Stomach (tissue), 9 donors: ENCODE results near the gene PDCD2L. TPM values are rescaled to one million over a fixed set of nuclear protein-coding genes. Genes with fewer than 3 reads are reported as not detected.

ENCODE experiments used
- DNase-seq, 2 donors: peaks; one replicate each; pipeline versions ENCODE4 v3.0.0 to v3.0.0-alpha.2; 2013 to 2019
- H3K27ac ChIP-seq, 5 donors: fragments of 200-600 bp in 4 of 5; sonication (generic) in 4 of 5; one replicate each; pipeline ENCODE4 v1.5.1; 2013 to 2019; ENCODE audit warnings: mild to moderate bottlenecking in 1 of 5, moderate library complexity in 1 of 5
- H3K27me3 ChIP-seq, 3 donors: fragments of 200-600 bp; sonication (generic); one replicate each; pipeline ENCODE4 v1.5.1; 2017 to 2019; ENCODE audit warnings: mixed run types in 1 of 3
- H3K36me3 ChIP-seq, 4 donors: fragments of 200-600 bp; sonication (generic); 1 replicate in 3 of 4; 2 replicates in 1 of 4; pipeline ENCODE4 v1.5.1; 2016 to 2019
- H3K4me1 ChIP-seq, 4 donors: fragments of 200-600 bp; sonication (generic); one replicate each; pipeline ENCODE4 v1.5.1; 2016 to 2019
- H3K4me3 ChIP-seq, 4 donors: fragments of 200-600 bp; sonication (generic) in 3 of 4; one replicate each; pipeline ENCODE4 v1.5.1; 2016 to 2019; ENCODE audit warnings: mild to moderate bottlenecking in 1 of 4
- H3K9me3 ChIP-seq, 4 donors: fragments of 200-600 bp; sonication (generic); one replicate each; pipeline ENCODE4 v1.5.1; 2016 to 2019
- CTCF ChIP-seq, 7 experiments: fragments of 450-650 bp in 4 of 7; fragments of 200-600 bp in 3 of 7; sonication (generic) in 3 of 7; IDR thresholded peaks; one replicate each; pipeline ENCODE4 v1.5.1; 2016 to 2019; ENCODE audit warnings: antibody characterized with exemption in 7 of 7, control low read depth in 2 of 7, mild to moderate bottlenecking in 1 of 7
- EP300 ChIP-seq: sonication (generic); formaldehyde crosslinking; IDR thresholded peaks from one replicate; pipeline ENCODE4 v1.6.1; 2017; ENCODE audit warnings: antibody characterized with exemption
- POLR2A ChIP-seq, 4 donors: fragments of 450-650 bp; IDR thresholded peaks; one replicate each; pipeline ENCODE4 v1.6.1; 2016; ENCODE audit warnings: antibody characterized with exemption in 4 of 4, control low read depth in 2 of 4, mild to moderate bottlenecking in 1 of 4, moderate library complexity in 1 of 4
- POLR2AphosphoS5 ChIP-seq, 3 donors: sonication (generic); formaldehyde crosslinking; IDR thresholded peaks; one replicate each; pipeline ENCODE4 v1.6.1; 2016; ENCODE audit warnings: antibody characterized with exemption in 3 of 3
- WGBS, 5 donors: extraction: QIAGEN DNeasy Blood & Tissue Kit in 3 of 5; methylation state at CpG; one replicate each; pipeline versions ENCODE4 v1.1.5 to v1.1.7; 2013 to 2018; 5-methylcytosine and 5-hydroxymethylcytosine counted together
- intact Hi-C: fragments of 100-400 bp; cut with DNase I; formaldehyde crosslinking; loops from one replicate; pipeline ENCODE4 v1.15.1; 2023; ENCODE audit warnings: low total_unique reads
- polyA plus RNA-seq, 3 donors: library from polyadenylated mRNA; stranded (reverse); fragments of 200-250 nt; gene quantifications; one replicate each; pipeline ENCODE4 v1.2.3, GENCODE V29; 2013
- total RNA-seq, 5 donors: library from RNA; depleted of rRNA; stranded (reverse); fragments of >200 nt; gene quantifications; one replicate each; pipeline versions ENCODE4 v1.1.0 to v1.2.3, GENCODE V29; 2014 to 2016
- donor health status: healthy with polysubstance abuse.
- donor health status: Bipolar disorder and iron deficiency.
- donor health status: healthy.

Gene PDCD2L
- total and polyA plus RNA-seq, 8 donors = 4.6 to 33.5 (median 10.6) TPM

- H3K27me3 ChIP-seq = no peaks in the 10 kb centered on the region
- H3K4me3 ChIP-seq = no peak overlapping the region
- H3K4me1 ChIP-seq = peaks cover 0 to 4% (median 0%) of the 10 kb centered on the region in 4 donors
- no peak for DNase-seq
- no peaks in the 10 kb centered on the region for H3K9me3 ChIP-seq
- H3K36me3 ChIP-seq = peaks cover 25 to 73% (median 64%) of the 10 kb centered on the region in 4 donors
- intact Hi-C loops = no loop called here
- 96 to 99% (median 98%) methylated on average over 13 of the region's 13 CpGs for WGBS, 5 donors
- H3K27ac ChIP-seq = no peak overlapping the region
- TF ChIP-seq CTCF (IDR thresholded peaks at IDR 0.05) = no peak
- no peak for TF ChIP-seq POLR2AphosphoS5 (IDR thresholded peaks at IDR 0.05)
- TF ChIP-seq POLR2A (IDR thresholded peaks at IDR 0.05) = no peak
- TF ChIP-seq EP300 = no peak
Measured at GRCh38 chr19:34411216-34411615, 7.0 kb downstream of the PDCD2L start.

GRCh38 chr19:34416021-34416545 lies 11.9 kb downstream of the PDCD2L start:
- Histone ChIP-seq H3K27me3 (no peaks in the 10 kb centered on the region), H3K4me1 (no peaks in the 10 kb centered on the region), H3K27ac (no peak overlapping the region), H3K36me3 (peaks cover 26 to 85% (median 68%) of the 10 kb centered on the region in 4 donors), H3K4me3 (no peak overlapping the region), H3K9me3 (no peaks in the 10 kb centered on the region)
- 91 to 96% (median 95%) methylated on average over 7 of the region's 7 CpGs for WGBS, 5 donors
- intact Hi-C loops = no loop called here
- no peak for TF ChIP-seq POLR2A (IDR thresholded peaks at IDR 0.05)
- no peak for DNase-seq

DNA sequence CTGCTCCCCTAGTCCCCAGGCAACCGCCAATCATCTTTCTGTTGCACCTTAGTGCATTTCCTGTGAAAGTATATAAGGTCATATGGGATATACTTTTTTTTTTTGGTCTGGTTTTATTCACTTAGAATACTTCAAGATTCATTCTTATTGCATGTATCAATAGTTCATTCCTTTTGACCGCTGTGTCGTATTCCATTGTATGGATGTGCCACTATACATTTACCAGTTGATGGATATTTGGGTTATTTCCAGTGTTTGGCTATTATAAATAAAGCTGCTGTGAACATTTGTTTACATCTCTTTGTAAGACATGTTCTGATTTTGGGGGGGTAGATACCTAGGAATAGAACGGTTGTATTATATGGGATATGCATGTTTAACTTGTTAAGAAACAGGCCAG lies 14.1 kb downstream of the PDCD2L start:
- WGBS, 5 donors = 95 to 99% (median 96%) methylated on average over 4 of the region's 4 CpGs
- Histone ChIP-seq H3K27me3 (no peaks in the 10 kb centered on the region), H3K4me1 (no peaks in the 10 kb centered on the region), H3K27ac (no peak overlapping the region), H3K4me3 (no peak overlapping the region), H3K9me3 (no peaks in the 10 kb centered on the region), H3K36me3 (peaks cover 26 to 86% (median 71%) of the 10 kb centered on the region in 4 donors)
- intact Hi-C loops = no loop called here
- DNase-seq = no peak
- TF ChIP-seq POLR2A (IDR thresholded peaks at IDR 0.05) = no peak
- TF ChIP-seq EP300 = no peak
- TF ChIP-seq POLR2AphosphoS5 (IDR thresholded peaks at IDR 0.05) = no peak
- TF ChIP-seq CTCF (IDR thresholded peaks at IDR 0.05) = no peak

DNA sequence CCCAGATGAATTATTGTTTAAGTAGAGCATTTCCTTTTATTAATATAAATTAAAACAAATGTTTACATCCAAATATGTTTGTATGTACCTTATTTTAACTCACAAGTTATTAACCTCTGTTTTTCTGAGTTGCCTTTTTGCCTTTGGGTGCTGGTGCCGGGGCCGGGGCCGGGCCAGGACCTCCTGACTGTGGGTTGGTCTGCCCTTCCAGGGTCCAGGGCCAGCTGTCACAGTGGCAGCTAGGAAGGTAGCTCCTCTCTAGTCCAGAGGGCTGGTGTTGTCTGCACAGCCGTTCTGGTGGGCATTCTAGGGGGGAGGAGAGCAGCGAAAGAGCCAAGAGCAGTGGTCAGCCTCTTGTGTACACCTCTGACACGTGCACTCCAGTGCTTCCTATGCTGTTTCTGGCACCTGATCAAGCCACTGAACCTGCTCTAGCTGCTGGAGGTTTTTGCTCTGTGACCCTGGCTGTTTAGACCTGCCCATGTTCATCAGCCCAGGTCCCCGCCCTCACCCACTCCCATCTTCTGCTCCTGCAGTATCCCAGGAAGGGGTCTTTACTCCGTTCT lies 22.0 kb downstream of the PDCD2L start:
- Histone ChIP-seq H3K4me1 (peaks cover 24 to 32% (median 27%) of the 10 kb centered on the region in 4 donors), H3K9me3 (no peaks in the 10 kb centered on the region), H3K27me3 (no peaks in the 10 kb centered on the region), H3K4me3 (no peak overlapping the region), H3K36me3 (peaks cover 0 to 45% (median 34%) of the 10 kb centered on the region in 4 donors), H3K27ac (no peak overlapping the region)
- DNase-seq = no peak
- TF ChIP-seq CTCF (IDR thresholded peaks at IDR 0.05) (no peak), POLR2A (IDR thresholded peaks at IDR 0.05) (no peak)
- 77 to 88% (median 81%) methylated on average over 8 of the region's 8 CpGs for WGBS, 5 donors
- intact Hi-C loops = no loop called here
